Measurements from ENCODE around the gene NUDT17.
"Not testable (repeated sequence)": the region's sequence is repeated elsewhere in the genome, so short reads cannot be mapped to it uniquely, and the experiment has no call there.

NUDT17 gene, protein sequence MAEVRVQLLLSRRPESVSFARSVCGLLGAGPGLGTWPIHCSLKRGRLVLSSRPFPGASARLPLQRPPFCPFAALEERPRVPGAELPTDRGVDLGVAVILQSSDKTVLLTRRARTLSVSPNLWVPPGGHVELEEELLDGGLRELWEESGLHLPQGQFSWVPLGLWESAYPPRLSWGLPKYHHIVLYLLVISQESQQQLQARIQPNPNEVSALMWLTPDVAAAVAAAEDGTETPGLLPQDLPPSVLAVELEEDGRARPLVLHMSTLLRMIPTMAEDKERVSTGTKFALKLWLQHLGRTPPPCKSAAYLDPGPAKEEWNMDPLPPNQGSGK

GRCh38 chr1:145845514-145846161 lies at the start of gene NUDT17:
NUDT17 (plus strand) TSS chr1:145845630; CDS start chr1:145845641, 11 bp downstream.
- peak; percentile 87 to 95 for DNase-seq

- no peak for DNase-seq
These were observed 48.7 kb upstream of the NUDT17 start for GRCh38 chr1:145796753-145797152.

DNA sequence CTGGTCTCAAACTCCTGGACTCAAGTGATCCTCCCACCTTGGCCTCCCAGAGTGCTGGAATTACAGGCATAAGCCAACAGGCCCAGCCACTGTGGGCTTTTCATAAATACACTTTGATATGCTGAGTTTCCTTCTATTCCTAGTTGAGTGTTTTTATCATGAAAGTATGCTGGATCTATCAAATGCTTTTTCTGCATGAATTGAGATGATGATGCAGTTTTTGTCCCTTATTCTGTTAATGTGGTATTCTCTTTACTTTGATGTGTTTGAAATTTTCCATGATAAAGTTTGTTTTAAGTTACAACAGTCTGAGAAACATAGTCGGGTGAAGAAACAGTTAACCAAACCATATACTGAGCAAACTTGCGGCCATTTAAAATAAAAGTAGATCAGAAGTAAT lies 45.6 kb upstream of the NUDT17 start:
- DNase-seq, result no peak

GRCh38 chr1:145804235-145805045 lies 41.0 kb upstream of the NUDT17 start:
- no peak for DNase-seq

DNA sequence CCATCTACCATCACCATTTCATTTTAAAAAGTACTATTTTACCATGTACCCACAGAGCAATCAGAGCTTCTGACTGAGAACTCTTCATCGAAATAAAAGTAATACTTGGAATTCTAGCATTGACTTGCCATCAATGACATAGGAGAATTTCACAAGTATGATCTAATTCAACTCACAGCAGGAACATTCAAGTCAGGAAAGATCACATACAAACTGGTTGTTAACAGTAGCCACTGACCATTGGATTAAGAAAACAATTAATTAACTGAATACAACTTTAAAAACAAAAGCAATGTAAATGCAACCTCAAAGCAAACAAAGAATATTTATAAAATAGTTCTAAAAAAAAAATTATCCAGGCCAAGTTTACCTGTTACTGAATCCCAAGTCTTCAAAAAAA lies 40.4 kb upstream of the NUDT17 start:
- no peak for DNase-seq

DNA sequence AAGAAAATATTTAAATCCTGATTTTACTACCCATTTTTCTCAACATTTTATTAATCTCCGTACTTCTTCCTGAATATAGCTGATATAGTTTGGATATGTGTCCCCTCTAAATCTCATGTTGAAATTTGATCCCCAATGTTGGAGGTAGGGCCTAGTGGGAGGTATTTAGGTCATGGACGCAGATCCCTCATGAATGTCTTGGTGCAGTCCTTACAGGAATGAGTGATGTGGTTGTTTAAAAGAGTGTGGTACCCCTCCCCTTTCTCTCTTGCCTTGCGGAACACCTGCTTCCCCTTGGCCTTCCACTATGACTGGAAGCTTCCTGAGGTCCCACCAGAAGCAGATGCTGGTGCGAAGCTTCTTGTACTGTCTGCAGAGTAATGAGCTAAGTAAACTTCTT lies 39.0 kb upstream of the NUDT17 start:
- no peak for DNase-seq

GRCh38 chr1:145806844-145807243 lies 38.6 kb upstream of the NUDT17 start:
- DNase-seq, result no peak

DNA sequence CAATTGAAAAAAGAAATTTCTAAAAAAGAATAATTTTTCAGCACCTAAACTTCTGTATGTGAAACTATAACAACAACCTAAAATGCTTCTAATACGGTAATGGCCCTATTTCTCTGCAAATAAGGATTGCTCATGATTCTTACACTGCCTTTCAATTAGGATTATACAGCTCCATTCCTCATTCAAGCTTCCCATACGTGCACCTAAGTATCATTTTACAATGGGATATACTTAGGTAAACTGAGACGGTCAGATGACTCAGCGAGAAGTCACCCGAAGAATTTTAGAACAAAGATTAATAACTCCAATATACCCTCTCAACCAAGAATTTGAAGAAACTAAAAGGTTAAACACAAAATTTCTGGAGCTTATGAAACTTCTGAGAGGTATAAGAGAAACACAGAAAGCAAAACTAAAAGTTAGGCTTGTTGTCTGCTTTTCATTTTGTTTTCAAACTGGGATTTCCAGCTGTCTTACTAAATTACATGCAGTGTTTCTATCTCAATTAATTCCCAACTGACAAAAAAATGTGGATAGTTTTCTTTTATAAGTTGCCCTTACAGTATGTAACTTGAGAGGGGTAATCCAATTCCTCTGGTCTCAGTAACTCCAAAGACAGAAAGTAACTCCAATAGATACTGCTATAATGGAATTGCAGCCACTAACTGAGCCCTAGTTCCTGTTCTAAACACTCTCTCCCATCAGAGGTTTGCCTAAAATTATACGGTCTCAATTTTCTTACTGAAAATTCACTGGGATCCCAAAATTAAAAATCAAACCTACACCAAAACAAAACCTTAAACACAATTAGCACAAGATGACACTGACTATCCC lies 32.2 kb upstream of the NUDT17 start:
- not testable (repeated sequence) for DNase-seq

DNA sequence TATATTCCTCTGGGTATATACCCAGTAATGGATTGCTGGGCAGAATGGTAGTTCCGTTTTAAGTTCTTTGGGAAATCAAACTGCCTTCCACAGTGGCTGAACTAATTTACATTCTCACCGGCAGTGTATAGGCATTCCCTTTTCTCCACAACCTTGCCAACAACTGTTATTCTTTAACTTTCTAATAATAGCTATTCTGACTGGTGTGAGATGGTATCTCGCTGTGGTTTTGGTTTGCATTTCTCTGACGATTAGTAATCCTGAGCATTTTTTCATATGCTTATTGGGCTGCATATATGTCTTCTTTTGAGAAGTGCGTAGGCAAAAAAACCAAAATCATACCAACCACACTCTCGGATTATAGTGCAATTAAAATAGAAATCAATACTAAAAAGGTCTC lies 27.3 kb upstream of the NUDT17 start:
- not testable (repeated sequence) for DNase-seq

GRCh38 chr1:145822779-145823331 lies 22.6 kb upstream of the NUDT17 start:
- DNase-seq, result not testable (repeated sequence)

DNA sequence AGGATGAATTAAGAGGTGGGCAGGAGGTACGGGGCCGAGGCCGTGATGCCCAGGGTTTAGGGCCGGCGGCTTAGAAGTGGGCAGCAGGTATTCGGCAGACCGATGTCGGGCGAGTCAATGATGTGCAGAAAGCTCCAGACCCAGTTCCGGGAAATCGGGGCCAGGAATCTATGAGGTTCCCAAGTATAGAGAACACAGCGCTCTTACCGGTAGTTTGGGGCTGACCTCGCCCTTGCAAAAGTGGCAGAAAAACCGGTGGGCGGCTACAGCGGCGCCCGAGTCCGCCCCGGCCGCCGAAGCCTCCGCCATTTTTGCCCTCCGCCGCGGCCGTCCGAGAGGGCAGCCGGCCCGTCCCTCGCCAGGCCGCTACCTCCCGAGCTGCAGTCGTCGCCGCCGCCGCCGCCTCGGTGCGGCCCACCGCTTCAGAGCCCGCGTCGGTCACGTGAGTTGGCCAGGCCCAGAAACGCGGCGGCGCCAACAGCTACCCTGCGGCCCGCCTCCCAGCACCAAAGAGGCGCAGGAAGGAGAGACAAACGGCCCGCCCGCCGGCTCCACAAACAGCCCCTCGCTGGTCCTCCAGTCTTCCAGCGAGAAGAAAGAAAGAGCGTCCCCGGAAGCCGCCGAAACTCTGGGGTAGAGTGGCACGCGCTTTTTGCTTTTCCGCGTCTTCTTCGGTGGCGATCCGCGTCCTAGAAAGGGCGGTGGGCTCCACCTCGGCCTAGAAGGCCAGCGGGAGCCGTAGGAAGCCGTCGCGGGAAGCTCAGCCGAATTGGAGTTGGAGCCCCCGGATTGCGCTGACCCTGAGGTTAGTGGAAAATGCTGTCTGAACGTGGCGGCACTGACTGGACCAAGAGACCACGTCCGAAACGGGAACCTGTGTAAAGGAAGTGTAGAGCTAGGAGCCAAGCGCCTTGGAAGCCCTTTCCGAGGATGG lies 21.6 kb upstream of the NUDT17 start, which contains the start of the genes POLR3C and RNF115:
TSS of gene POLR3C (plus strand) at position 636 of the 934 bp plus-strand sequence. CDS start 1,577 bp downstream, outside the sequence.
TSS of gene RNF115 (minus strand) at position 531 of the 934 bp plus-strand sequence. CDS start at position 309, 222 bp downstream.
- DNase-seq, result peak; percentile 98 to 99

DNA sequence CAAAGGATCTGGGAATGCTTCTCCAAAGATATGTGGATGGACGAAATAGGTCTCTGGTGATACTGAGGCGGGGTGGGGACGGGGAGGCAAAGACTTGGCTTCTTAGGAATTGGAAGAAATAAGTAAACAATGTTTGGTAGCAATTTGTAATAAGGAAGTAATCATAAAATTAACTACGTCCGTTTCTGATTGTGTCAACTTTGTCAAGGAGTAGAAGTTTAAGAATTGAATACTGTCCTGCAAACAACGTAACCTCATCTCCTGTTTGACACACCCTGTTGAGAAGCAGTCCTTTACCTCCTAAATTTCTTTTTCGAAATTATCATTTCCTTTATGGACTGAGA lies 21.0 kb upstream of the NUDT17 start:
- no peak for DNase-seq

GRCh38 chr1:145826030-145826429 lies 19.4 kb upstream of the NUDT17 start:
- DNase-seq, result no peak

DNA sequence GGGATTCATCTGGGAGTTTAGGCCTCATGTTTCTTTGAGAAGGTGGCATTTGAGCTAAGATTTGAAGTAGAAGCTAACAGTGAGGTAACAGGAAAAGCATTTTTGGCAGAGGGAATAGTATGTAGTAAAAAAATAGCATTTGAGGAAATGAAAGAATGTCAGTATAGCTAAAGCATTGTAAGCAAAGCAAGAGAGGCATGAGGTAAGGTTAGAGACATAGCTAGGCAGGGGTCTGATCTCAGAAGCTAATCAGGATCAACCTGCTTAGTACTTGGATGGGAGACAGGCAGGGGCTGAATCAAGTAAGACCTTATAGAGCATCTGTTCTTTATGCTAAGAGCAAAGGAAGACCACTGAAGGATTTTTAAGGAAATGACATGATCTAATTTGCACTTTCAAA lies 17.5 kb upstream of the NUDT17 start:
- no peak for DNase-seq

DNA sequence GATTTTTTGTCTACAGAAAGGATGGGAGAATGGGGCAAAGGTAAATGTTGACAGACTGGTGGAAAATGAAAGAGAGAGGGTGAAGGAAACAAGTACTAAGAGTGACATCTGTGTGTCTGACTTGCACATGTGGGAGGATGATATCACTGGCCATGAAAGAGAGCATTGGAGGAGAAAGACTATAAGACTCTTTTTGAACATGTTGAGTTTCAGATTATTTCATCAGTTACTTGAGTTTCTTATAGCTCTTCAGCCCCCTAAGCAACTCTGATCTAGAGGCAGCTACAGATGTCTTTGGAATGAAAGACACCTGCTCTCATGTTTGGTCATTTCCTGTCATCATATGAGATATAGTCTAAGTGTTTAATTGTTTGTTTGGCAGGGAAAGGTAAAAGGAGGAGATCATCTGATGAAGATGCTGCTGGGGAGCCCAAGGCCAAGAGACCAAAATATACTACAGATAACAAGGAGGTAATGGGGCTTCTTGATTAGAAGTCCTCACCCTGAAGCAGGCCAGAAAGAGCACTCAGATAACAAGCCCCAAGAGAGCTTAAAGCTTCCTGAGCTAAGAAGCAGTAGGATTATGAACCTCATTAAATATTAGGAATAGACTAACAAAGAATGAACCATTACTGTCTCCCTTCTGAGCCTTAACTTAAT lies 16.9 kb upstream of the NUDT17 start:
- no peak for DNase-seq

DNA sequence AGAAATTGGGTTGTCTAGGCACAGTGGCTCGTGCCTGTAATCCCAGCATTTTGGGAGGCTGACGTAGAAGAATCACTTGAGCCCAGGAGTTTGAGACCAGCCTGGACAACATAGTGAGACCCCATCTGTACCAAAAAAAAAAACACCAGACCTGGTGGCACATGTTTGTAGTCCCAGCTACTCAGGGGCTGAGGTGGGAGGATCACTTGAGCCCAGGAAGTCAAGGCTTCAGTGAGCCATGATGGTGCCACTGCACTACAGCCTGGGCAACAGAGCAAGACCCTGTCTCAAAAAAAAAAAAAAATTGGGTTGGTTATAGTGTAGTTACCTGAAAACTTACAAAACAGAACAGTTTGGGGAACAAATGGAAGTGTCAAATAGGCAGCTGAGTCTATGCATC lies 14.6 kb upstream of the NUDT17 start:
- not testable (repeated sequence) for DNase-seq

DNA sequence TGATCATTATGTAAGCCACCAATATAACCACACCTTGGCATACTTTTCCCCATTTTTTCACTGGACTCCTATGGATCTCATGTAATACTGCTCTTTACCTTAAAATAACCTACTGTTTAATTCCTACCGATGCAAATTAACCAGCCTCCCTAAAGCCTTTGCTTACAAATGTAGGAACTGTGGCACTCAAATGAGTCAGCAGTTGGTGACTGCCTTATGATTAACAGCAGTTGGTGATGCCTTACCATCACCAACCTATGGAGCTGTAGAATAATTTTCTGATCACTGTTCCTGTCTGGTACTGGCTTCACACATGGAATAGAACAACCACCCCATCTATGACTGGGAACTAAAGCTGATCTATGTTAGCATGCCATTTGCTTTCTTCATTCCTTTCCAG lies 7.8 kb upstream of the NUDT17 start:
- no peak for DNase-seq

GRCh38 chr1:145843031-145843430 lies 2.4 kb upstream of the NUDT17 start:
- no peak for DNase-seq

GRCh38 chr1:145845144-145845513 lies 301 bp upstream of the NUDT17 start:
- DNase-seq, result peak in 1 of 2 experiments; percentile 64

DNA sequence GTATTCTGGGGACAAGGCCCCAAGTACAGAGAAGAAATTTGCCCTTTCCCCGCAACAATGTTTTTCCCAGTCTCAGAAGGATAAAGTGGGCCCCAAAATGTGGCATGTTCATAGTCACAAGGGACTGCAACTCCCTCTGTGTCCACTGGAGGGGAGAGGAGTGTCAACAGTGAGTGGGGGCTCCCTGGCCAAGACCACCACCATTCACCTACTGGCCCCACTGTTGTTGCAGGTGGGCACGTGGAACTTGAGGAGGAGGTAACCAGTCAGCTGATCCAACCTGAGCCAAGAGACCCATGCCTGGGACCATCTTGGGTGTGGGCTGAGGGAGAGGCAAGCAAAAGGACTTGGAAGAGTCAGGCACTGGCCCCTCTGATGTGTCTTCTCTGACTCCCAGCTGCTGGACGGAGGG lies 777 bp downstream of the NUDT17 start:
- peak; percentile 32 for DNase-seq

GRCh38 chr1:145847827-145848226 lies 2.4 kb downstream of the NUDT17 start:
- DNase-seq, result no peak

All from SHP77 (cell line).